Putamen (tissue), 1 donor: ENCODE data around the gene LY6G5C.
A peak's percentile ranks its signal among the peaks of the same experiment; 100 is the strongest.

Source experiments
- DNase-seq: peaks from one replicate; pipeline ENCODE4 v3.0.0-alpha.2; 2016; ENCODE audit warnings: low spot score

The LY6G5C gene

DNA sequence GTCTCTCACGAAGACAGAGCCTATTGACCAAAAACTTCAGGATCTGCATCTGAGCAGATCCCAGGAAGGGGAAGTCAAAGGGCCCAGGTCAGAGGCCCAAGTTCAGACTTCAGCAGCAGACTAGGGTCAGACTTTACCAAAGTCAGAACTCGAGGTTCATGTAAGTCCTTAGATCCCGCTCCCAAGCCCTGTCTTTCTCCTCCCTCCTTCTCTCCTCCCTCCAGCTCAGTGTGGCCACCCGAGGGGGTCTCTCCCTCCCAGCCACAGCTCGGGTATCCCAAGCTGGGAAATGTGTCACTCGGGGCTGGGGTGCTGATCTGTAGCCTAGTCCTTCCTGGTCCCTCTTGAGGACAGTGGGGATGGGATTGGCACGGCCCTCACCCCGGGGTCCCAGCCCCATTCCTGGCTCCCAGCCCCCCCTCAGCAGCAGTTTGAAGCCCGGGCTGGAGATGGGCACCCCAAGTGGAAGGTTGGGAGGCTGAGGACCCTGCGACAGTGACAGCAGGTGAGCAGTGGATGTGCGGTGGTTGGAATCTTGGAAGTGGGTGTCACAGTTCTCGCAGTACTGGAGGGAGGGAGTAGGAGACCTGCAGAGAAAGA lies 18.6 kb downstream of the LY6G5C start:
- no peak for DNase-seq

DNA sequence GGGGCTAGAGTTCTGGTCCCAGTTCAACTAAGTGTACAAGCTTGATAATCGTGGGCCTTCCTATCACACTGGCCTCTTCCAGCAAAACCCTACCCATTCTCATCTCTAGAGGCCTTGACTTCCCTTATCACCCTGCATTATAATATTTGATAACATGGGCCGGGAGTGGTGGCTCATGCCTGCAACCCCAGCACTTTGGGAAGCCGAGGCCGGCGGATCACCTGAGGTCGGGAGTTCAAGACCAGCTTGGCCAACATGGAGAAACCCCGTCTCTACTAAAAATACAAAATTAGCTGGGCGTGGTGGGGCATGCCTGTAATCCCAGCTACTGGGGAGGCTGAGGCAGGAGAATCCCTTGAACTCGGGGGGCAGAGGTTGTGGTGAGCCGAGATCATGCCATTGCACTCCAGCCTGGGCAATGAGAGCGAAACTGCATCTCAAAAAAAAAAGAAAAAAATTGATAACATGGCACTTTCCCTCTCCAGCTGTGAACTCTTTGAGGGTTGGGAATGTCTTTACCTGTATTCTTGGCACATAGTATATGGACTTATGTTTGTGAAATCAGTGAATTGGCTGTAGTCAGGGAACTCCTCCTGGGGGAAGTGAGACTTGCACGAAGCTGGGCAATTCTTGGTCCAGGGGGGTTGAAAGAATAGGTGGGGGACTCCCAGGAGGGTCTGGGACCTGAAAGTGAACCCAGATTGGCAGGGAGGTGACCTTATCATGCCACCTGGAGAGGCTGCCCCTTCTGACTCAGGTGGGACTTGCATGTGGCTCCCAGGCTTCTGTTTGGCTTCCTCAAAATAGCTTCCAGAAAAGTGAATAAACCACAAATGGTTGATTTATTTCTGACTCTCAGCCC lies 19.4 kb downstream of the LY6G5C start:
- DNase-seq, result no peak

DNA sequence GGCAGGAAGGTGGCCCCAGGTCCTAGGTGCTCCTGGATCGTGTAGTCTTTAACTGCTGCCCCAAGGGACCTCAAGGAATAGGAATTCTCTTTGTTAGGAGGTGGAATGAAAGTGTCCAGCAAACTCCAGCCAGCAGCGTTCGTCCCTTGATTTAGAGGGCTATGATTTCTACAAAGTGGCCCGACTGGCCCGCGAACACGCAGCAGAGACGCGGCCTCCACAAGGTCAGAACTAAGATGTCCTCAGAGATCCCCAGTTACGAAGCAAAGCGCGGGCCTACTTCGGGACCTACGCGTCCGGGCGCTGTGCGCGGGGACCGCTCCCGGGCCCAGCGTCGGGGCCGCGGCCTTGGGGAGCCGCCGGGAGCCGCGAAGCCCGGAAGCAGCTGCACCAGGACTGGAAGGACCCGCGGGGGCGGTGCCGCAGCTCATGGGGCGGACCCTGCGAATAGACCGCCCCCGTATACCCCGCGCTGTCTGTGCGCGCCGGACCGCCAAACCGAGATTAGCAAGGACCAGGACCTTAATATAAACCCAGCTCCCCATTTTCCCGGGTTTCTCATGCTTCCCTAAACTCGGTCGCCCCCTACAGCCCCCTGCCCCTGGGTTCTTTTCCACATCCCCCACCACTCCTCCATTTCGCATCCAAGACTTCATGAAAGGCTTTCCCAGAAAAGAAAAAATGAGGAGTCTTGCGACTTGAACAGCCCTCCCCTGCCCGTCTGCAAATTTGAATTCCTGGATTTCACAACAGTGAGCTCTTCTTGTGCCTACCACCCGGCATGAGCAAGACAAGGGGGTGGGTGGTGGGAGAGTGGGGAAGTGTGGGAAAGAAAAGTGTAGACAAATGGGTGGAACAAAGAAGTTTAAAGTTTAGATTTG lies 20.2 kb downstream of the LY6G5C start, which contains the start of gene C6orf47:
C6orf47 (minus strand) TSS at position 398 of the 881 bp plus-strand sequence. CDS start 831 bp downstream, outside the sequence.
- DNase-seq, result peak; percentile 85

DNA sequence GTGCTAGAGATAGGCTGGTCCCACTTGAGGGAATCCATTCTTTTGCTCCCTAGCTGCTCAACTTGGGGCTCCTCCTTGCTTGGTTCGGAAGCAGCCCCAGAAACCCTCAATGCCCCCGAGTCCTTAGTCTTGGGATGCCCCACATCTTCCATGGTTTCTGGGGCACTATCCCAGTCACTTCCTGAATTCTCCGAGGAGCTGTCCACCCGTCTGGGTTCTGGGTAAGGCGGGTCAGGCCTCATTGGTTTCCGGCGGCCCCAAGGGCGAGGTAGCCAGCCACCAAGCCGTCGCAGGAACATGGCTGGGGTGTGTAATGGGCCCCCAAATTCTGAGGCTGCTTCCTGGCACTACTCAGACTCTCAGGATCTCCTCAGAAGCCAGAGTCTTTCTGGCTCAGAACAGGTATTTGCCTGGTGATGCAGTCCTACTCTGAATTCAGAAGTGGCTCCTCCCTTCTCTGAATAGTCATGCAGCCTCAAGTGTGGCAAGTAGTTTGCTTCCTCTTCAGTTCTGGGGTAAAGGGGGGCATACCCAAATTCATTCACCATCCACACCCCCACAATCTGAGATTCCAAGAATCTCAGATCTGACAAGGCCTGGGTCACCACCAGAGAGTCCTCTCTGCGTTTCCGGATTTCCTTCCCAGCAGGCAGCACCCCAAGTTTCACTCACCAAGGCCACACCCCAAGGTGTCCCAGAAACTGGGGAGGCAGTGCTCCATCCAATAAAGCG lies 21.1 kb downstream of the LY6G5C start:
- DNase-seq, result no peak

DNA sequence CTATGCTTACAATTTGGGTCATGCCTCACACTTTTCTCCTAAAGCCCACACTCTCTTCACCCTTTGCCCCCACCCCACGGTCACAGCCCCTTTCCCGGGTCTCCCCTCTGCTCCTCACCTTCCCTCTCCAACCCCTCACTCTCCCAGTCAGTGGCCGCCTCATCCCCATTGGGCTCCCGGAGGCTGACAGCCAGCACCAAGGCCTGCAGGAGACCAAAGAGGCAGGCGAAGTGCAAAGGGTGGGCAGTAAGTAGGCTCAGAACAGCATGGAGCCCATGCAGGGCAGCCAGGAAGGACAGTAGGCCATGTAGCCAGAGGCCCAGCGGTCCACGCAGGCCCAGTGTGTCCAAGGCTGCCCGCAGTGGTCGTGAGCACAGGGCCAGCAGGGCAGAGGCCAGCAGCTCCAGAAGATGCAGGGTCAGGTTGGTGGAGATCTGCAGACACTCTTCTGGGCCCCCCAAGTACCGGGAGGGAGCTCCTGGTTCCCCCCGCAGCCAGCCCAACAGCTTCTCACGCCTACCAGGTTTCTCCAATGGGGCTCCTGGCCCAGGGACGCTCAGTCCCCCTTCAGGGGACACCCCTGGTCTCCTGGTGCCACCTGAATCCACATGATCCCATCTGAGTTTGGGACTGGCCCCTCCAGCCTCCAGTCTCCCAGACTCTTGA lies 21.8 kb downstream of the LY6G5C start:
- DNase-seq, result no peak

DNA sequence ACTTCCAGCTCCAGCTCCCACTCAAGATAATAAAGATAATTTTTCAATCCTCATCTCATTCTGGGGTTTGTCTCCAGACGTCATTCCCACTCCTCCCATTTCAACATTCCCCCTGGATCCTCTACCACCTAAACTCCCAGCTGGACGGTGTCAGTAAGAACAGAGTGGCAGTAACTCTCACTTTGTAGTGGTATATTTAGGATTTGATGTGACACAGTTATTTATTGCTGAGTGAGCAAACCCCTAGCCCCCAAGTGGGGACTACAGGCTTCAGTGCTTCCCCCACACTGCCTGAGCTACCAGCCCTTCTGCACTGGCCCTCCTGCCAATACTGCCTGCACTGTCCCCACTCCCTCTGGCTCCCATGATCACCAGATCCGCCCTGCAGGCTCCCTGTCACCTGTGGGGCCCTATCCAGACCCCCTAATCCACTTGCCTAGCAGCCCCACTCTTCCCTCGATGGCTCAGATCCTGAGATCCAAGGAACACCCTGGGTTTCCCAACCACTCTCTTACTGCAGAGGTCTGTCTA lies 22.6 kb downstream of the LY6G5C start:
- DNase-seq, result no peak

DNA sequence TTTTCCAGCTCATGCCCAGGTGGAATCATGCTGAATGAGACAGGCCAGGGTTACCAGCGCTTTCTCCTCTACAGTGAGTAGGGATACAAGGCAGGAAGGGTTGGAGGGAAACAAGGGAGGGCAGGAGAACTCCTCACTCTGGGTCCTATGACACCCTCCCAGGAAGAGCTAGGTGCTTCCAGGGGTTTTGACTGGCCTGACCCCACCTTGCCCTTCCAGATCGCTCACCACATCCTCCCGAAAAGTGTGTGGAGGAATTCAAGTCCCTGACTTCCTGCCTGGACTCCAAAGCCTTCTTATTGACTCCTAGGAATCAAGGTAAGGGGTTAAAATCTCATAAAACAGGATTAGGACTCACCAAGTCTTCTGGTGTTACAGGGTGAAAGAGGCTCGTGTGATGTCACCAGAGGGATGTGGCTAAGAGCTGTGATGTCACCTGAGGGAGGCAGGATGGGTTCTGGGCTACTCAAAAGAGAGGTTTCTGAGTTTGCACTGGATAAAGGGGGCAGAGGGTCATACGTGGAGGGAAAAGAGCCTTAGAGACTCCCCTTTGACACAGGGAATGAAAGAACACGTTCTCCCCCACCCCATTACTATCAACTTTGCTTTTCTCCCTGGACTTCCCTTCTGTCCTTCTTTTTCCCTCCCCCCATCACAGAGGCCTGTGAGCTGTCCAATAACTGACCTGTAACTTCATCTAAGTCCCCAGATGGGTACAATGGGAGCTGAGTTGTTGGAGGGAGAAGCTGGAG lies 23.3 kb downstream of the LY6G5C start:
- no peak for DNase-seq

DNA sequence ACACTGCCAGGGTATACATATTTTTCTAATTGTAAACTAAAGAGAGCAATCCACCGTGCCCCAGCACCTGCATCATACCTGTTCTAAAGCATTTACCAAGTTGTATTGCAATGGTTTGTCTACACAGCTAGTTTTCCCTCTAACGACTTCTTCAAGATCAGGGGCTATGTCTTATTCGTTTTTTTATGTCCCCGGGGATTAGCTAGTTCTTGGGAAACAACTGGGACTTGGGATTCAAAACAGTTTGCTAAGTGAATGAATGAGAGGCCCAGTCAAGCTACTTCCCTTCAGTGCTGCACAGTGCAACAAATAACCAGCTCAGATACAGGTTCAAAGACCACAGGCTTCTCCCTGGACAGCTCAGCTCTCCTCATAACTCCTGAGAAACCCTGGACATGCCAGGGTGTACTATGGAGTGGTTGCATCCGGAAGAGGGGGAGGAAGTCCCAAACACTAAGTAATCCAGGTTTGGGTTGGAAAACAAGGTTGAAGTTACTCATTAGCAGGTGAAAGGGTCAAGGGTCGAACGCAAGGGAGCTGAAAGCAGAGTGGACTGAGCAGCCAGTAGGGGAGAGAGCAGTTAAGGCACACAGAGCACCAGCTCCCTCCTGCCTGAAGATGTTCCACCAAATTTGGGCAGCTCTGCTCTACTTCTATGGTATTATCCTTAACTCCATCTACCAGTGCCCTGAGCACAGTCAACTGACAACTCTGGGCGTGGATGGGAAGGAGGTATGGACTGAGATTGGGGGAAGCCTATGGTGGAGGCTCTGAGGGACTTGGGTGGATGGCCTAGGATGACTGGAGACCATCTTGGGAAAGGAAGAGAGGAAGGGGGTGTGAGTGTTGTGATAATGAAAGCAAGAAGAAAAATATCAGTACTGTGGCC lies 25.3 kb downstream of the LY6G5C start, which contains the start of gene APOM:
APOM (plus strand) TSS at position 546 of the 889 bp plus-strand sequence; CDS start at position 619, 73 bp downstream.
- DNase-seq, result no peak

DNA sequence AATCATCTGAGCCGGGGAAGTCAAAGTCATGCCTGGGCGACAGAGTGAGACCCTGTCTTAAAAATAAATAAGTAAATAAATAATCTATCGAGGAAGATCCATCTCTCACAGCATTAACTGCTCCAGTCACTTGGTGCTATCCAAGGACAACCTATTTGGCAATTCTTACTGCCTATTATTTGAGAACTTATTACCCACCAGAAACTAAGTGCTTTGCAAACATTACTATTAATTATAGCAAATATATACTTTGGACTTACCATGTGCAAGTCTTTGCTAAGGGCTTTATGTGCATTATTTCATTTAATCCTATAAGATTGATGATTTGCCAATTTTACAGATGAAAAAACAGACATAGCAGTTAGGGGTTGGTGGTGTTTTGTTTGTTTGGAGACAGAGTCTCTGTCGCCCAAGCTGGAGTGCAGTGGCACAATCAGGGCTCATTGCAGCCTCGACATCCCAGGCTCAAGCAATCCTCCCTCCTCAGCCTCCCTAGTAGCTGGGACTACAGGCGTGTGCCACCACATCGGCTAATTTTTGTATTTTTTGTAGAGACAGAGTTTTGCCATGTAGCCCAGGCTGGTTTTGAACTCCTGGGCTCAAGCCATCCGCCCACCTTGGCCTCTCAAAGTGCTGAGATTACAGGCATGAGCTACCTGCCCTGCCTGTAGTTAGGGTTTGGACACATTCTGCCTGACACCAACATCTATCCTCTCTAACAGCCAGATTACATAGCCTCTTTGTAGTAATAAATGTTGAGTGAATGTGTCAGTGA lies 26.1 kb downstream of the LY6G5C start:
- DNase-seq, result no peak

DNA sequence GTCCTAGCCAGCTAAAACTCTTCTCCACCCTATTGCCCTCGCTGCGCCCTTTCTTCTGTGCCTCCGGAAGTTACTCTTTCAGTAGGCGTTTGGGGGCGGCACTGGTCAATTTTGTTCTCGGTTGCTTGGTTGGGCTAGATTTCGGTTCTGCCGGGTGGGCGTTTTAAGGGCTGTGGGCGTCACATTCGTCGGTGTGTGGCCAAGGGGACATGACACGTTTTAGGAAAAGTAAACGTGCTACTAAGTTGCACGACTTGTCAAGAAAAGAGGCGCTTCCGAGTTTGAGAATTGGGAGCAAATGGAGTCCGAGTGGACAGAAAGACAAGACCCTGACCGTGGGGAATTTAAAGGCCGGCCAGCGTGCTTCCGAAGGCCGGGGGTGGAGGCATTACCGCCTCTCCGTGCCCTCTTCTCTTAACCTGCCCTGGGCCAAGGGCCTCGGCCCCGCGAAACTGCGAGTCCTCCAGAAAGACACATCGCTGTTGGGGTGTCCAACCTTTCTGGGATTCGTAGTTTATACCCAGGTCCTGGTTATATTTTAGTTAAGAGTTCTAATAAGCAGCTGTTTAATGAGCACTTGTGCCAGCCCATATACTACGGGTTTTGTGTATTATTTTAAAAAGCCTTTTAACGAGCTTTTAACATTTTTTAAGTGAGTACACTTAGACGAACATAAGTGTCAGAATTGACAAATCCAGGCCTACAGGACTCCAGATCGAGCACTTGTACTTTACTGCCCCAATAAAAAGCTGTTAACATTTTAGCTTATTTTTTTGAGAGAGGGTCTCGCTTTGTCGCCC lies 27.7 kb downstream of the LY6G5C start:
- DNase-seq, result no peak

DNA sequence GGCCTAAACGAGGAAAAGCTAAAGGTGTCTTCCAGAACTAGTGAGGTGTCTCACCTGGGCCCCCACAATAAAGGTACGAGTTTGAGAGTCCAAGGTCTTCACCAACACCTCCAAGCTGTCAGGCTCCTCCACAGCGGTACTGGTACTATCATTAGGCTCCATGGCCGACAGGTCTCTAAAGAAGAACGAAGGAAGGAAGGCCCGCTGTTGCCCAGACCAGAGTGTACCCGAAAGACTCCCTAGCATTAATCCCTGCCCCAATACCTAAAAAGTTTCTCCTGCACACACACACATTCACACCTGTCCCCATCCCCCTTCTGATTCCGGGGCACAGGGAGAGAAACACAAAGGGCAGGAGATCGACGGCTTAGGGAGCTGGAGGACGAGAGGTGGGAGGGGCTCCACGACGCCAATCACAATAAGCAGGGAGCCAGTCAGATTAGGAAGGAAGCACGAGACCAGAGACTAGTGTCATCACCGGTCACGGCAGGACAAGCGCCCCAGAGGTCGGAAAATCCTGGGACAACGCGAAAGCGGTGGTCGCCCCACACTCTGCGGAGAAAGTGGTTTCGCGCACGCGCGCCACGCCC lies 29.2 kb downstream of the LY6G5C start:
- DNase-seq, result no peak

DNA sequence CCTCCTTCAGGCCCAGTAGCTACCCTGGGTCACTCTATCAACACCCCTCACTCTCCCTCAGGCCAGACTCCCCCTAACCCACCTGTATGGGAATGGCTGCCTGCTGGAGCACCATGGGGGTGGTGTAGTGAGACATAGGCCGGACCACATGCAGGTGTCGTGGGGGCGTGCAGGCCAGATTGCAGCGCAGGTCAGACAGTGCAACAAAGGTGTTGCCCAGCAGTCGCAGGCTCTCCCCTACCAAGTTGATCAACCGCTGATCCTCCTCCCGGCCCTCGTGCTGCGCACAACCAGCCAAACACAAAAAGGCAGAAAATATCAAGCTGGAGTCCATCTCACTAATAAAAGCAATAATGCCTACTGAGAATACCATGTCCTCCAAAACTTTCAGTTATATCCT lies 35.5 kb downstream of the LY6G5C start:
- no peak for DNase-seq

DNA sequence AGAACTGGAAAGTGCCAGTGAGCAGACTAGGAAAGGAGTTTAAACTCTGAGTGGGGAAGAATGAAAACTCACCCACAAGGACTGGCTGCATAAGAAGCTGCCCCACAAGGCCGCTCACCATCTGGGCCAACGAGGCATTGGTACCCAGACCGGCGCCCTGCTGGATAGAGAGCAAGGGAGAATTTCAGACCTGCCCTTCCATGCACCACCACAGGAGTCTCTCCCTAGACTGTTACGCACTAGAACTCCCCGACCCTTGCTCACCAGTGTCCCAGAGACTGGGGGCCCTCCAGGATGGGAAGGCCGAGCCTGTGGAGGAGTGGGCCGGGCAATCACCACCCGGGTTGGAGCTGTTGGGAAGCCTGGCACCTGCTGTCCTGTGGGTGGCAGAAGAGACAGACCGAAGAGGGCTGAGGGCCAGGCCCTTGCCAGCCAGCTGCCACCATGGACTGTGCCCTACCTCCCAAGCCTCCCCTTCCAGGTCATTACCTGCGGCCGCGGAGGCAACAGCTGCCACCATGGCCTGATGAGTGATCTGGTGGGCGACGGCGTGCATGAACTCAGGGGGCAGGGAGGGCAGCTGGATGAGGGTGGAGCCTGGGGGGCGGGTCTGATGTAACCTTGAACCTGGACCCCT lies 36.9 kb downstream of the LY6G5C start:
- DNase-seq, result no peak

DNA sequence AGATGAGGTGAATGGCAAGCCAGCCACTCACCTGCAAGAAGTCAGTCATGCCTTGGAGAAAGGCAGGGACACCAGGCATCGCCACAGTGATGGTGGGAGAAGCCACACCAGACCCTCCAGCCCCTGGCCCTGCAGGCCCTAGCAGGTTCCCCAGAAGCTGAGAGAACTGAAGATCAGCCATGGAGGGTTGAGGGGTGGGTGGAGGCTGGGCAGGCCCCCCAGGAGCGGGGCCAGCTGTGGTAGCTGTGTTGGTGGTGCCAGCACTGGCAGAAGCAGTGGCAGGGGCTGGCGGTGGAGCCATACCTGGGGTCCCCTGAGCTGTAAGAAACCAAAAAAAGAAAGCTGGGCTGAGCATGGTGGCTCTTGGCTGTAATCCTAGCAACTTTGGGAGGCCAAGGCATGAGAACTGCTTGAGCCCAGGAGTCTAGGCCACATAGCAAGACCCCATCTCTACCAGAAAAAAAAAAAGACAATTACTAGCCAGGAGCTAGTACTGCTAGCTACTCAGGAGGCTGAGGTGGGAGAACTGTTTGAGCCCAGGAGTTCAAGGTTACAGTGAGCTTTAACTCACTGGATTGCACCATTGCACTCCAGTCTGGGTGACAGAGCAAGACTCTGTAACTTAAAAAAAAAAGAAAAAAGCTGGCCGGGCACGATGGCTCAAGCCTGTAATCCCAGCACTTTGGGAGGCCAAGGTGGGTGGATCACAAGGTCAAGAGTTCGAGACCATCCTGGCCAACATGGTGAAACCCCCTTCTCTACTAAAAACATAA lies 37.9 kb downstream of the LY6G5C start:
- no peak for DNase-seq

DNA sequence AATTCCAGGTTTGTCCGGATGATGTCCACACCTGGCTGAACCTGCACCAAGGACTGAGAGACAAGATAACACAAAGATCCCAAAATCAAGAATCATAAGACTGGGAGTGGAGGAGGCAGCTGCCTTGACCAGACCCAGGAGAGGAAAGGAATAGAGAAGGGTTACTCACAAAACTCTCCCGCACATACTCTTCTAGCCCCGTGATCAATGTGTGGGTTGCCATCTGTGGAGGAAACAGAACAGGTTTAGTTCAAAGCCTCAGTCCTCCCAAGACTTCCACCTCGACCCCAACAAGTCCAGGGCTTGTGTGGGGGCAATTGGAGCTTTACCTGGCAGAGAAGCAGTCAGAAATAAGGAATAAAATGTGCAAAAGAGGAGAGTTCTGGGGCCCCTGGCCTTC lies 39.5 kb downstream of the LY6G5C start:
- DNase-seq, result no peak

DNA sequence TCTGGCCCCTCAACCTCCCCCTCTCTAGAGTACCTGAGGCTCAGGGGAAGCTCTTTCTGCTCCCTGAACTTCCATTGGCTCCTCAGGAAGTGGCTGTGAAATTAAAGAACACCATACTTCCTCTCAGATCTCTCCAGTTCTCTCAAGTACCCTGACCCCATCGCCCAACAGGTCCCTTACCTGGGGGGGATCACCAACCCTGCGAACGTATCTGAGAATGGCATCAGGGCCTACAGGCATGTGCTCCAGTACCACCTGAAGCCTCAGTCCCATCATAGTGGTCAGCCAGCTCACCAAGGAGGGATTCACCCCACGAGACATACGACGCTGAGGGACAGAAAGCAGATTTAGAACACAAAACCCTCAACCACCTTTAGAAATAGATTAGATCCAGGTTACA lies 40.3 kb downstream of the LY6G5C start:
- no peak for DNase-seq
